Measurements from ENCODE around the gene GAS7. TPM values are rescaled to one million over a fixed set of nuclear protein-coding genes. Genes with fewer than 3 reads are reported as not detected.

Gene GAS7
- total RNA-seq, 1 donor from 2014 or later, result 47.7 TPM

GRCh38 chr17:10171581-10171981, 26.8 kb downstream of the GAS7 start:
- peak overlapping the region; percentile 22 for H3K27ac Mint-ChIP-seq
- peaks cover 23% of the 10 kb centered on the region for H3K4me1 Mint-ChIP-seq
- H3K4me3 Mint-ChIP-seq, result no peak overlapping the region
- H3K9me3 Mint-ChIP-seq, result peaks cover 5% of the 10 kb centered on the region
- DNase-seq (ENCODE audit: low spot score in 2 of 2, unreplicated experiment in 2 of 2), result no peak
- no peak for TF ChIP-seq CTCF (IDR thresholded peaks at IDR 0.05; ENCODE audit: unreplicated experiment)
- no peaks in the 10 kb centered on the region for H3K27me3 Mint-ChIP-seq (ENCODE audit: low read depth)
- no peaks in the 10 kb centered on the region for H3K36me3 Mint-ChIP-seq

GRCh38 chr17:10171122-10171571, 27.3 kb downstream of the GAS7 start:
- Mint-ChIP-seq H3K4me1 (peaks cover 20% of the 10 kb centered on the region), H3K27ac (peak overlapping the region; percentile 22), H3K4me3 (no peak overlapping the region), H3K36me3 (no peaks in the 10 kb centered on the region), H3K27me3 (ENCODE audit: low read depth) (no peaks in the 10 kb centered on the region), H3K9me3 (peaks cover 5% of the 10 kb centered on the region)
- TF ChIP-seq CTCF (IDR thresholded peaks at IDR 0.05; ENCODE audit: unreplicated experiment), result no peak
- no peak for DNase-seq (ENCODE audit: low spot score in 2 of 2, unreplicated experiment in 2 of 2)

GRCh38 chr17:10170233-10170632, 28.2 kb downstream of the GAS7 start:
- no peaks in the 10 kb centered on the region for H3K27me3 Mint-ChIP-seq (ENCODE audit: low read depth)
- peaks cover 5% of the 10 kb centered on the region for H3K9me3 Mint-ChIP-seq
- no peak overlapping the region for H3K4me3 Mint-ChIP-seq
- no peak overlapping the region for H3K27ac Mint-ChIP-seq
- no peak for TF ChIP-seq CTCF (IDR thresholded peaks at IDR 0.05; ENCODE audit: unreplicated experiment)
- H3K36me3 Mint-ChIP-seq, result no peaks in the 10 kb centered on the region
- no peak for DNase-seq (ENCODE audit: low spot score in 2 of 2, unreplicated experiment in 2 of 2)
- H3K4me1 Mint-ChIP-seq, result peaks cover 21% of the 10 kb centered on the region

GRCh38 chr17:10169290-10169689, 29.1 kb downstream of the GAS7 start:
- Mint-ChIP-seq H3K4me1 (peaks cover 22% of the 10 kb centered on the region), H3K9me3 (peaks cover 5% of the 10 kb centered on the region), H3K36me3 (no peaks in the 10 kb centered on the region), H3K4me3 (no peak overlapping the region), H3K27me3 (ENCODE audit: low read depth) (no peaks in the 10 kb centered on the region), H3K27ac (no peak overlapping the region)
- no peak for DNase-seq (ENCODE audit: low spot score in 2 of 2, unreplicated experiment in 2 of 2)
- no peak for TF ChIP-seq CTCF (IDR thresholded peaks at IDR 0.05; ENCODE audit: unreplicated experiment)

- H3K27me3 Mint-ChIP-seq (ENCODE audit: low read depth), result no peaks in the 10 kb centered on the region
- H3K27ac Mint-ChIP-seq, result no peak overlapping the region
- no peak for TF ChIP-seq CTCF (IDR thresholded peaks at IDR 0.05; ENCODE audit: unreplicated experiment)
- H3K36me3 Mint-ChIP-seq, result no peaks in the 10 kb centered on the region
- peaks cover 5% of the 10 kb centered on the region for H3K9me3 Mint-ChIP-seq
- peaks cover 22% of the 10 kb centered on the region for H3K4me1 Mint-ChIP-seq
- H3K4me3 Mint-ChIP-seq, result no peak overlapping the region
- no peak for DNase-seq (ENCODE audit: low spot score in 2 of 2, unreplicated experiment in 2 of 2)
Observed at GRCh38 chr17:10166176-10166935, 32.0 kb downstream of the GAS7 start.
